HG03558 (cell line): ENCODE data around the gene TADA1.
"Not testable (repeated sequence)": the region's sequence is repeated elsewhere in the genome, so short reads cannot be mapped to it uniquely, and the experiment has no call there.

Experiments used
- ATAC-seq: cut with Tn5 transposase; IDR thresholded peaks from one replicate; pipeline ENCODE4 v1.9.1; 2021; ENCODE audit warnings: moderate number of reproducible peaks; ENCODE audit not compliant: unreplicated experiment; ENCODE audit errors: extremely low read depth

TADA1 gene

DNA sequence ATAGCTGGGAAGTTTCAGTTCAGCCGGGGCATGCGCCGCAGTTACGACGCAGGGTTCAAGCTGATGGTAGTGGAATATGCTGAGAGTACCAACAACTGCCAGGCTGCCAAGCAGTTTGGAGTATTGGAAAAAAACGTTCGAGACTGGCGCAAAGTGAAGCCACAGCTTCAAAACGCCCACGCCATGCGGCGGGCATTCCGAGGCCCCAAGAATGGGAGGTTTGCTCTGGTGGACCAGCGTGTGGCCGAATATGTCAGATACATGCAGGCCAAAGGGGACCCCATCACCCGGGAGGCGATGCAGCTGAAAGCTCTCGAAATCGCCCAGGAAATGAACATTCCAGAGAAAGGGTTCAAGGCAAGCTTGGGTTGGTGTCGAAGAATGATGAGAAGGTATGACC is 26.9 kb downstream of the TADA1 start:
- no peak for ATAC-seq

DNA sequence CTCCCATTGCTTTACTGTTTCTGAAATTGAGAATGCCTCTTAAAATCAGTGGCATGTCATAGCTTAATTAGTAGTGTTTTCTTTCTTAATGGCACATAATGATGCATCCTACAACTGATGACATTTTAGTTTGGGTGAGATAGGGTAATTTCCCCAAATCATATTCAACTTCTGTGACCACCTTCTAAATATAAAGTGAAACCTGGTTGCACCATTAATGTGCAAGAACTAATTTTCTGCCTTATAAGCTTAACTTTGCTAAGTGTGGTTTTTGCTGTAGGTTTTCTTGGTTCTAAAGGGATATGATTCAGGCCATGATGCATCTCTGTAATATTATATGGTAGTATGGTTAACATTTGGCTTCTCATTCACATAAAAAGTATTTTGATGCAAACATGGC is 27.9 kb downstream of the TADA1 start:
- ATAC-seq = no peak

DNA sequence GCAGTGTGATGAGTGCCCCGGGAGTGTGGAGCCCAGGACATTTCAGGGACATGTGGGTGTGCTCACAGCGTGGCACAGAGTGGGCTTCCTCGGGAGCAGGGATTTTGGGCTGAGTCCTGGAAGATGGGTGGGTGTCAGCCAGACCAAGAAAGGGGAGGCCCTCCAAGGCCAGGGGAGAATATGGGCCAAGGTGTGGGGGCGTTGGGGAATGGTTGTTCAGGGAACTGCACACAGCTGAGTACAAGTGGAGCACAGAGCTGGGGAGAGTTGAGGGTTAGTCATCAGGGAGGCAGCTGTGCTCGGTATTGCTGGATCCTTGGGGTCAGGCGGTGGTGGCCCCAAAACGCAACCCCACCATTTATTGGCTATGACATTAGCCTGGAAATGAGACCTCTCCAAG is 31.3 kb downstream of the TADA1 start:
- no peak for ATAC-seq

DNA sequence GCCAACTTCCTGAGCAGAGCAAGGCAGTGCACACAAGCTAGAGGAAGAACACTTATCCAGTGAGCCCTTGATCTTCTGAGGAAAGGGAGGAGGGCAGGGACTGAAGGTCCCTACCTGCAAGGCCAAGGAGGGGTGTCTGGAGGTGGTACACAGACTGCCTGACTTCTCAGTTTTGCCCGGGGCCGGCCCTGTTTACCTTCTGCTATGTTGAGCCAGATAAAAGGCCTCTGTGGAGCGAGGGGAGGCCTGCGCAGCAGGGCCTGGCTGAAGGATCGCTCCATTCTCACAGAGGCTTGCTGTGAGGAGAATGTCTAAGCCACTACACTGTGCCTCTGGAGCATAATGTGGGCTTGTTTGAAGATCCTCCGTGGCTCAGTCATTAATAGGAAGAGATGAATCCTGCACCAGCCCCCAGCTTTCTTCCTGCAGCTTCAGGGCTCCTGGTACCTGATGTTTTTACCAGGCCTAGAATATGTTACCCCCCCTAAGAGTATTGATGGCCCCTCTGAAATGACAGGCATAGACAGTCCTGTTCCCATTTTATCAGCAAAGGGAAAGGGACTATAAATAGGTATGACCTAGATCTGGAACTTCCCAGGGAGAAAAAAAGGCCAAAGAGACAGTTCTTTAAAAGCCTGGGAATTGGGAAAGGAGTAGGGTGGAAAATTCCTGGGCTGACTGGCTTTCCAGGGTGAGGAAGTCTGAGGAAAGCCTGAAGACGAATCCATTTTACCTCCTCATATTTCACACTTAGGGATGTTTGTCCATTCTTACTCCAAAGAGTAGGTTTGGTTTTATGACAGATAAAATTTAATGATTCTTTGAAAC is 32.1 kb downstream of the TADA1 start:
- no peak for ATAC-seq

DNA sequence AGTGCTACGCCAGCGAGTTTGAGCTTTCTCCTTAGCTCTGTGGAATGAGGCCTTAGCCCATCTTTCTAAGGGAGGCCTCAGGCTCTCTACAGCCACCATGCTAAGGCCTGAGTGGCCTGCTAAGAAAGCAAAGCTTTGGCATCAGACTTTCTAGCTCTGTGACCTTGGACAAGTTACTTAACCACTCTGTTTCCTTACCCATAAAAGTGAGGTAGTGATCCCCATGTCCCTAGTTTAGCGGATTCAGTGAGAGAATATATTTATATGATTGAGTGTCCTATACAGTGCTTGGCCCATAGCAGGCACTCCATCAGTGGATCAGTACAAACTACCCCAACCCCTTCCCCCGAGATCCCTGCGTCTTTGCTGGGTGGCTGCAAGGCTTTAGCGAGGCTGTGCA is 32.7 kb downstream of the TADA1 start:
- ATAC-seq = no peak

DNA sequence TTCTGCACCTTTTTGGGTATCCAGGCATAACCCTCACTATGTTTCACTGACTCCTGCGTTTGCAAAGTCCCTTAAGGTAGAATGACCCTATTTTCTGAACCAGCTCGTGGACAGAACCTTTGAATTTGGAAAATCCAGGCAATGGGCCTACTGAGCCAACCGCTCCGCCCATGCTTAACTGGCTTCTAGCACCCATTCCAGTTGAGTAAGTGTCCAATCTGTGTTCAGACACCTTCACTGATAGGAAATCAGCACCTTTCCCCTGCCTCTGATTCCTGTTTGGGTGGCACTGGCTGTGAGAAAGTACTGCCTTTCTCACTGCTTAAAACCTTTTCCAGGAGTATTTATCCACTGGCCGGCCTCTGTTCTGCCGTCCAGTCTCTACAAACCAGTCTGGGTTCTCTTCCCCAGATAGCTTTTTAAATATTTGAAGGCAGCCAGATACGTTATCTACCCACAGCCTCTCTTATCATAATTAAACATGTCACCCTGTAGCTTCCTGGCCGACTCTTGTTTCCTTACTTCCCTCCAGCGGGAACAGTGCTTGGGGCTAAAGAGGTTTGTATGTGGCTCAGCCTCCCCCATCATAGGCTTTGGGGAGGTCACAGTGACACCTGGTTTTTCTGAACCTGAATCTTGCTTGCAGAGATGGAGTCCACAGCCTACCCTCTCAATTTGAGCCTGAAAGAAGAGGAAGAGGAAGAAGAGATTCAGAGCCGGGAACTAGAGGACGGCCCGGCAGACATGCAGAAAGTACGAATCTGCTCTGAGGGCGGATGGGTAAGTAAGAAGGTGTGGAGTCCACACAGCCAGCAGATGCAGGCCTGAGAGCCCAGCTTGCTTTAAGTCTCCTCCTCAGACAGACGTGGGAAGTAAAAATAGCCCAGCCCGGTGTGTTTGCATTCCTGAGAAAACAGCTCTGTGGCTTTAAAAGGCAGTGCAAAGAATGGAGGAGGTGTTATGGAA is 35.5 kb downstream of the TADA1 start:
- ATAC-seq = no peak

DNA sequence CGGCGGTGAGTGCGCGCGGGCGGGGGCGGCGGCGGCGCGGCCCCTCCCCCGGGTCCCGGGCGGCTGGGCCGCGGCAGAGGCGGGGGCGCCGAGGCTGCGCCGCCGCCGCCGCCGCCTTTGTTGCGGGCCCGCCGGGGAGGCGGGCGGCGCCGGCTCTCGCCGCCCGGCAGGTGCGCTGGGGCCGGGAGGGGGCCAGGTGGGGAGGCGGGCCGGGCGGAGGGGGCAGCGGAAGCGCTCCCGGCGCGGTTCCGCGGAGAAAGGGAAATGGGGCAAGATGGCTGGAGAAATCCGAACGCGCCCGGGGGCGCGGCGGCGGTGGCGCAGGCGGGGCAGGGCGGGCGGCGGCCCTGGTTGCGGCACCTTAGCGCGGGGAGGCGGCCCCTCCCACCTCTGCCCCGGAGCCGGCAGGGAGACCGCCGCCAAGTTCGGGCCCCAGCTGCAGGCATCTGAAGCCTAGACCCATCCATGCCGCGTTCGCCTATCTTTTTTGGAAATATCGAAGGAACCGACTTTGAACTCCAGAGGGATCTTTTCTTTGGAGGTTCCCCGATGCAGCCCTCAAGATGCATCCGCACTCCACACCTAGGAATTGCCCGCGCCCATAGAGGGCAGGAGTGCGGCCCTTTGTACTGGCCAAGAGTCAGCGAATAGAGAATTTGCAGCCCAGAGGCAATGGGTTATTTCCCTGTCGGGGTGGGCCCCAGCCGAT is 36.3 kb downstream of the TADA1 start:
- ATAC-seq = peak; percentile 6

DNA sequence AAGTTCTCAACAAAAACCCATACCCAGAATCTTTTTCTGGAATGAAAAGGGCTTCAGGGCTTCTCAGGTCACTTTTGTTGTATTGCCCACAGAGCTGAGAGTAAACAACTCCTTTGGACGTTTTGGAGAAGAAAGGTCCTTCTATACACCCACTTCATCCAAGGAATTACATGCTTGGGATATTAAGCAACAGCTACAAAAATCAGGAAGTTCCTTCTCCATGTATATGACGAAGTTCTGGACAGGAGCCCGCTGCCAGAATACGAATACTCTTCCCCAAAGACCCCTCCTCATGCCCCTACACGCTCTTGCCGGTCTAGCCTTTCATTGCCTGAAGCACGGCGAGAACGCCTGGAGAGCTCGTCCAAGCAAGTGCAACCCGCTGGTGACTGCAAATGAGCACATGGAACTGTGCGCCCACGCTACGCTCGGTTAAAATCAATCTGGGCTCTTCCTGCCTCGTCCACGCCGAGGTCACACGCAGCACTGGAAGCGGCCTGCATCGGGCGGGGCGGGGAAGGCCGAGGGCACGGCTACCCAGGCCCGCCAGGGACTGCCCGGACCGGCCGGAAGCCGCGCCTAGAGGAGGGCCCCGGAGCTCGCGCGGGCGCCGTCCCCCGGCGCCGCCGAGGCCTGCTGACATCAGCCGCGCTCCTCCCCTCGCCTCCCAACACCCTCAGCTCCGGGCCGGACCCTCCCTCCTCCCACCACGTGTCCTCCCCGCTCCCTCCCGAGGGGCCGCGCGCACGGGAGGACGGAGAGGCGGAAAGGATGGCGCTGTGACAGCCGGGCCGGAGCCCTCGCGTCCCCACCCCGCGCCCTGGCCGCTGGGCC is 37.1 kb downstream of the TADA1 start, which contains the start of gene POGK:
POGK (plus strand) TSS at position 710 of the 834 bp plus-strand sequence. CDS start 1,482 bp downstream, outside the sequence.
- ATAC-seq = peak; percentile 94

DNA sequence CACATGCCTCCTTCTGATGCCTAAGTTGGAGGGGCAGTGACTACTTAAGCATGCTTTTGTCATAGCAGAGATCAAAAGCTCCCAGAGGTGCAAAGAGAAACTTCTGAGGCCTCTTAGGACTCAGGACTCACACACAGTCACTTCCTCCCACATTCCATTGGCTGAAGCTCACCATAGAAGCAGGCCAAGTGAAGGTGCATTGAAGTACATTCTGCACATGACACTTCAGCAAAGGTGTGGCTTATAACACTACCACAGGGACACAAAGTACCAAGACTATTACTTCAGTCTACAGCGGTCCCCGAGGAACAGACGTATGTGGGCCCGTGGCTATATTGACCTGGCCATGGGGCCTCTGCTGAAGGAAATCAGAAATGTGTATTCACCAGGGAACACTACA is 39.3 kb downstream of the TADA1 start:
- no peak for ATAC-seq

DNA sequence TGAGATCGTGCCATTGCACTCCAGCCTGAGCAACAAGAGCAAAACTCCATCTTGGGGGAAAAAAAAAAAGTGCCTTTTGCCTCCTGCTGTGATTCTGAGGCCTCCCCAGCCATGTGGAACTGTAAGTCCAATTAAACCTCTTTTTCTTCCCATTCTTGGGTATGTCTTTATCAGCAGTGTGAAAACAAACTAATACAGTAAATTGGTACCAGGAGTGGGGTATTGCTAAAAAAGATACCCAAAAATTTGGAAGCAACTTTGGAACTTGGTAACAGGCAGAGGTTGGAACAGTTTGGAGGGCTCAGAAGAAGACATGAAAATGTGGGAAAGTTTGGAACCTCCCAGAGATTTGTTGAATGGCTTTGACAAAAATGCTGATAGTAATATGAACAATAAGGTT is 46.3 kb downstream of the TADA1 start:
- ATAC-seq = not testable (repeated sequence)

DNA sequence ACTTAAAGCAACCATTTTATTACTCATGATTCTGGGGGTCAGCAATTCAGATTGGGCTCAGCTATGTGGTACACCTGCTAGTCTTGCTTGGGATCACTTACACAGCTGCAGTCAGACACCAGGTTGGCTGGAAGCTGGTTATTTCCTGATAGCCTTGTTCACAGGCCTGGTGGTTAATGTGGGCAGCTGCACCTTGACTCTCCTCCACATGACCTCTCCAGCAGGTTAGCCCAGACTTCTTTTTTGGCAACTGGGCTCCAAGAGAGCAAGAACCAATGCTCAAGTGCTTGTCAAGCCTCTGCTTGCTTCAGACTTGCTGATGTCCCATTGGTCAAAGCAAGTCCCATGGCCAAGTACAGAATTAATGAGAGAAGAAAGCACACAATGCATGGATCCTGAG is 48.6 kb downstream of the TADA1 start:
- no peak for ATAC-seq

DNA sequence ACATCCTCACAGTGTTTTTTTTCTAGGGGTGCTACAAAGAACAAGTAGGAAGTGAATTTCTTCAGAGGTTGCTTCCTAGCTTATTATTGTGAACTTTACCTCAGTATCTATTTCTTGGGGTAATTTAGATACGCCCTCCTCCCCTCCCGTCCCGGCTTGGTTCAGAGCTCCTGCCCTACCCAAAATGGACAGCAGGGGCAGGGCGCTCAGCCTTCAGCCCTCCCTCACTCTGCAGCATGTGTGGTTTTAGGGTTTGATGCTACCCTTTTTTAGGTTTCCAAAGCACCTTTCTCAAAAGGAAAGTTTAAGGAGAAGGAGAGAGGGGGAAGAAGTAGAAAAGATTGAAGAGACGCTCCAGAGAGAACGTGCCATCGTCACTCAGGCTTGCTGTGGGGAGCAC is 53.7 kb downstream of the TADA1 start:
- no peak for ATAC-seq

DNA sequence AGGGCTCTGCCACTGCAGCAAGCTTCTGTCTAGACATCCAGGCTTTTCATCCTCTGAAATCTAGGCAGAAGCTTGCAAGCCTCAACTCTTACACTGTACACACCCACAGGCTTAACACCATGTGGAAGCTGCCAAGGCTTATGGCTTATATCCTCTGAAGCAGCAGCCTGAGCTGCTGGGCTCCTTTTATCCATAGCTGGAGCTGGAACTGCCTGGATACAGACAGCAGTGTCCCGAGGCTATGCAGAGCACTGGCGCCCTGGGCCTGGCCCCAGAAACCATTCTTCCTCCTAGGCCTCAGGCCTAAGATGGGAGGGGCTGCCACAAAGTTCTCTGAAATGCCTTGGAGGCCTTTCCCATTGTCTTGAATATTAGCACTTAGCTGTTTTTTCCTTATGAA is 56.1 kb downstream of the TADA1 start:
- ATAC-seq = no peak

DNA sequence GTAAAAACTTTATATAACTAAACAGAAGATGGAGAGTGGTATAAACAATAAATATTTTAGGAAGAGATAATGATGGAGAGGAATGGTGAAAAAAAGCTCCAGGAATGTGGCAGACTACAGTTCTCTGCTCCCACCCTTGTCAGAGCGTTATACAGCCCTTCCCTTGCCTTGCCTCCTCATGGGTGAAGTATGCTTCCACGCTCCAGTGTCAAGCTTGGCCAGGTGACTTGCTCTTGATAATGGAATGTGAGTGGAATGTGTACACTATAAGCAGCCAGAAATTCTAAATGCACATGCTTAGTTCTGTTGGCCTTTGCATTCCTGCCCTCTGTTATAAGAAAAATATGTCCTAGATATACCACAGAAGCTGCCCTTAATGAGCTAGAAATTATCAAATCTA is 61.5 kb downstream of the TADA1 start:
- no peak for ATAC-seq

DNA sequence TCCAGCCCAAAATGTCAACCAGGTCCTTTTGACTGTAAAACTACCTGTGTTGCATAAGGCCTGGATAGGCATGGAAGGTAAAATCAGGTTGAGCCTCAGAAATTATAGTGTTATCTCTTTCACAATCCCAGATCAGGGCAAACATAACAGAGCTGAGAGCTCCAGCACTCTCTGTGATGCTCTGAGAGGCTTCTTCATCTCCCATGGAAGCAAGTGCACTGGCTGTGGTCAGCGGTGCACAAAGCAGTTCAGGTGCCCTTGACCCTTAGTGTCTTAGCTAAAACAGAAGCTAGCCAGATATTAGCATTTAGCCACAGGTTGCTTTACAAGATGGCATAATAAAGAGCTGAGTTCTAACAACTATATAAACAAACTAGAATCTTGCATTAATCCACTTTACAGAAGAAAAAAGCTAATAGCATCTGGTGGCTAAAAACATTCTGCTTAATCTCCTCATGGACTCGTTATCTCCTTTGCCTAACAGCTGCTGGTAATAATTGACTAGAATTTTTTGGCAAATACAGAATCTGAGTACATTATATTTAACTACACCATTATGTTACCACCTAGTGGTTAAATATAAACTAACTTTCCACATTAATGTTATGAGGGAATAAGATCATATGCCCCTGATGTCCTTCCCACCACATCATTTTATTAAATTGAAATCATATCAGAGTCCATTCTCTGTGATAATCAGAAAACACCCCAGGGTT is 62.4 kb downstream of the TADA1 start:
- ATAC-seq = no peak

DNA sequence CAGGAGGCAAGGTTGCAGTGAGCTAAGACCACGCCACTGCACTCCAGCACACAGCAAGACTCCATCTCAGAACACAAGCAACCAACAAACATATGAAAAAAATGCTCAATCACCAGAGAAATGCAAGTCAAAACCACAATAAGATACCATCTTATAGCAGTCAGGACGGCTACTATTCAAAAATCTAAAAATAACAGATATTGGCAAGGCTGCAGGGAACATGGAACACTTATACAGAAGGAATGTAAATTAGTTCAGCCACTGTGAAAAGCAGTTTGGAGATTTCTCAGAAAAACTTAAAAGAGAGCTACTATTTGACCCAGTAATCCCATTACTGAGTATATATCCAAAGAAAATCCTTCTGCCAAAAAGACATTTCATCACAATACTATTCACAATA is 64.4 kb downstream of the TADA1 start:
- no peak for ATAC-seq

DNA sequence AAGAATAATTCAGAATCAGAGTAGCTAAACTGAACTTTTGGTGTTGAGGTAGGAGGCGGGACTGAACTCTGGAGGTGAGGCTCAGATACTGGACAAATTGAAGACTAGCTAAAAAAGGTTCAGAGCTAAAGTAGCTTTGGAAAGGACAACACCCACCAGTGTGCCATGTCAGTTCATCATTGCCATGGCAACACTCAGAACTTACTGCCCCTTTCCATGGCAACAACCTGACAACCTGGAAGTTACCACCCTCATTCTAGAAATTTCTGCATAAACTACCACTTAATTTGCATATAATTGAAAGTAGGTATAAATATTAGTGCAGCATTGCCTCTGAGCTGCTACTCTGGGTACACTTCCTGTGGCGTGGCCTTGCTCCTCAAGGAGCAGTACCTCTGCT is 67.1 kb downstream of the TADA1 start:
- no peak for ATAC-seq
